HG02852 (cell line): ENCODE measurements around the gene DSCAML1.

Experiments used
- ATAC-seq: cut with Tn5 transposase; IDR thresholded peaks from one replicate; pipeline ENCODE4 v1.9.1; 2021; ENCODE audit warnings: mild to moderate bottlenecking, moderate library complexity; ENCODE audit not compliant: unreplicated experiment

DSCAML1 gene

DNA sequence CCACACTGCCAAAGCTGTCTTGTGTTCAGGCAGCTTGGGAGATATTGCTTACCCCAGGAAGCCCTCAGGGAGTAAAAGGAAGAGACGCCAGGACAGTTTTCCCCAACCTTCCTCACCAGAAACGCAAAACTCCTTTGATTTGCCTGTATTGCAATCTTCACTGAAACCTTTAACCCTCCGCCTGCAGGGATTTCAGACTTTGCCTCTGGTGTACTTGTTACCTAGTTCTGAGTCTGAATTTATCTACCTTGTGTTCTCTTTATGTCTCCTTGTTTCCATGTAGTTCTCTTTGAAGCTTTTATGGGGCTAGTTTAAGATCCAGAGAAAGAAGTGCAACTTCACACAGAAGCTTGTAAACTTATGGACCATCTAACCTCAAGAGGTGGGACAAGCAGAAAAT is 154.2 kb downstream of the DSCAML1 start:
- ATAC-seq: no peak

DNA sequence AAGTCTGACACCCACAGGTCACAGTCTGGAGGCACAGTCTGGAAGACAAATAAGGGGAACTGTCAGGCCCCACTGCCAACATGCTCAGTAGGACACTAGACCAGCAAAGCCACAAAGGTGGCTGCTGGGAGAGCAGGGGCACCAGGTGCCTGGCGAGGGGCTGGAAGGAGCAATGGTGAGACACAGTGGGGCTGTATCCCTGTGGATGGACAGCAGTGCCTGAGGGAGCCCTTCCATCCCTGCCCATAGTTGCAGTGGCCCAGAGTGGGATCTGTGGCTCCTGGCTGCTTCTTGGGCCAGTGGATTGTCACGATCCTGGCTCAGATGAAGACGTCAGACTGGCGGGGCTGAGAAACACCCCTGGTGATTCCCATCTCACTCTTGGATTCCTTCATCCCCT is 154.6 kb downstream of the DSCAML1 start:
- no peak for ATAC-seq

DNA sequence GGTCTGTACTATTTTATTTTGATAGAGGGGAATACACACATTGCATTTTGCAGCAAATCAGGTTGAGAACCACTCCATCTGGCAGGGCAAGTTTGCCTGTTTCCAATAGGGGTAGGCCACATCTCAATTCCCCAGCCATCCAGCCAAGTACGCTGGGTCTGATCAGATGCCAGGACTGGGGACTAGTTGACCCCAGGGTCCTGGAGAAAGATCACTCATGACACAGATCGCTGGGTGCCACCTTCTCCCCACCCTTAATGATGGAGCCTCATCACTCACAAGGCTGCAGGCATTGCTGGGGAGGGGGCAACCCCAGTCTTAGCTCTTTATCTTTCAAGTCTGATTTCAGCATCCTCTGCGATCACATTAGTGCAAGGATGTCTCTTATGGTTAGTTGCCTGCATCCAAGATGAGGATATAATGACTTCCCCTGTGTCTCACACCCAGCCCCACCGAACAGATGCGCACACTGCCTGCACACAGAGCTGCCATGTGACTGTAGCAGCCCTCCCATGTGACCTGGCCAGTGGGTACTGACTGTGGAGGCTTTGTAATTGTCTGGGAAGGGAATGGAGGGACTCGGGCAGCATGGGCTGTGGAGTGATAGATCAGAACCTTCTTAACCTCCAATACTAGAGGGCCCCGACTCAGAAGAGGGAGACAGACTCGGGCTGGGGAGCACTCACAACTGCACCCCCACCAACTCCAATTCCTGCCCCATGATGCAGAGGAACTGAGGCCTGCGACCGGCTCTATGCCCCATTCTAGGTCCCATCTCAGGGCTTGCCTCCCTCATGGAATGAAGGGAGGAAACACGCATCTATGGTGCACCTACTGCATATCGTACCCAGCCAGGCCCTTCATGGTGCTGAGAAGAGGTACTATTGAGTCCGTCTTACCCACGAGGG is 155.8 kb downstream of the DSCAML1 start:
- ATAC-seq: no peak

- ATAC-seq: no peak
These were observed 157.0 kb downstream of the DSCAML1 start for GRCh38 chr11:117640041-117640440.

GRCh38 chr11:117639601-117640000 is 157.4 kb downstream of the DSCAML1 start:
- no peak for ATAC-seq

DNA sequence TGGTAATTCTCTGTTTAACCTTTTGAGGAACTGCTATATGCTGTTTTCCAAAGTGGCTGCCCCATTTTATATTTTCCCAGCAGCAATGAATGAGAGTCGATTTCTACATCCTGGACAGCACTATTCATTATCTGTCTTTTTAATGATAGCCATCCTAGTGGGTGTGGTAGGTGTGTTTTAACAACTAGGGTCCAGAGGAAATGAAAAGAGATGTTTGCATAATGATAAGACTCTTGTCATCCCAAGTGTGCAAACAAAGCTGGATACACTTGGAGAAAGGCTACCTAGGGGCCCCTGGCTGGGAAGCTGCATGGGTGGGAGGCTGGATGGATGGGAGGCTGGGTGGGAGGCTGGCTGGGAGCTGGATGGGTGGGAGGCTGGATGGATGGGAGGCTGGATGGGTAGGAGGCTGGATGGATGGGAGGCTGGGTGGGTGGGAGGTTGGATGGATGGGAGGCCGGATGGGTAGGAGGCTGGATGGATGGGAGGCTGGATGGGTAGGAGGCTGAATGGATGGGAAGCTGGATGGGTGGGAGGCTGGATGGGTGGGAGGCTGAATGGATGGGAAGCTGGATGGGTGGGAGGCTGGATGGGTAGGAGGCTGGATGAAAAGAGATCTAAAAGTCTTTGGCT is 158.0 kb downstream of the DSCAML1 start:
- ATAC-seq: no peak

DNA sequence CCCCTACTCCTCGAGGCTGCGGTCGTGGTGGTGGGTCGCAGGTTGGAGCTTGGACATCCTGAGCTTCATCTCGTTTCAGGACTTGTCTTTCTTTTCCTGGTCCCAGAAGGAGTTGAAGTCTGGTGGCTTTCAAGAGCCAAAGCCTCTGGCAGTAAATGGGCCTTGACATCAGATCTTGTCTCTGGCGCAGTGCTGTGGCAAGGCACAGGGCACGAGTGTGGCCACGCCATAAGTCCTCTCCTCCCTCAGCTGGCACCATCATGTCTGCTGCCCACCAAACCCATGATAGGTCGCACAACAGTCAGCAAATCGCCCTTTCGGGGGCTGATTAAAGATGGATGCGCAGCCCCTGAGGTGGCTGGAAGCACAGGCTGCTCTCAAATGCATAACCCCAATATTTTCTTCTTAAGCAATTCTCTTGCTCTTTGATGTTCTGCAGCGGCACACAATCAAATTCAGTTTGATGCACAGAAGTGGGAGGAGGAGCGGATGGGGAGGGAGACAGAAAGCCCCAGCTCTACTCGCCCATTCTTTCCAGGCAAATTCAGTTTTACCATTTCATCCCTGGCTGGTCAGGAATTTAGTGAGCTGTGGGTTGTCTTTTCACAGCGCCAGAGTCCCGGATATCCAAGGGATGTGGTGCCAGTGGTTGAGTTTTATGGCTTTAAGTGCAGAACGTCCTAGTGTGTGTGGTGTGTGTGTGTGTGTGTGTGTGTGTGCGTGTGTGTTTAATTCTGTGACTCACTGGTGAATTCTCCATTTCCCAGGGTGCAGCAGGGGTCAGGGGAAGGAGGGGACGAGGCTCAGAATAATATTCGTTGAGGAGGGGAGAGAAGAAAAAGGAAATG is 162.0 kb downstream of the DSCAML1 start:
- ATAC-seq: no peak

DNA sequence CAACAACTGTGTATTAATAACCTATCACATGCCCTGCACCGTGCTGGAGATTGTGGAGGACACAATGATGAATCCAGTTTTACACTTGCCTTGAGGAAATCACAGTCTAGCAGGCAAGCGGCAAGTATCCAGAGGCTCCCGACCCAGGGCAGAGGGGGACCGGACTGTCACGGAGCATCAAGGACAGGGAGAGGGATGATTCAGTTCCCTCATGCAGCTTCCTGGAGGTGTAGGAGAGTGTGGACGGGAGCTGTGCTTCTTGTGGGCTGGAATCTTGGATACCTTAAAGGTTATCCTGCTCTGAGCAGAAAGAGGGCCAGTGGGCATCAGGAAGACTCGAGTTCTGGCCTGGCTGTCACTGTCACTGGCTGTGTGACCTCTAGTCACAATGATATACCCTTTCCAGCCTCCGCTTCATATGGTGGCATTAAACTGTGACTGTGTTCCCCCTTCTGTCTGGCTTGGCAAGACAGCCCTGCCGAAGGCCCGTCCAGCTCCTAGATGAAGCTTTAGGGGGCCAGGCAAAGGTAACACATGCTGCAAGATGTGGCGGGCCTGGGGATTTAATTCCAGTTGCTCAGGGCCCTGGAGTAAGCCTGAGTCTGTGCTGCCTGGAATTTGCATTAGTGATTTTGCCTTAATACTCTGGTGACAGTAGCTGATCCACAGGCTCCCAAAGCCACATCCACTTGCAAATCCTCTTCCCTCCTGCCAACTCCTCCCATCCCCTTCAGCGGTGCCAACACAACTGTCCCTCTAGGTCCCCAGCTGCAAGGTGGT is 162.8 kb downstream of the DSCAML1 start:
- ATAC-seq: no peak

DNA sequence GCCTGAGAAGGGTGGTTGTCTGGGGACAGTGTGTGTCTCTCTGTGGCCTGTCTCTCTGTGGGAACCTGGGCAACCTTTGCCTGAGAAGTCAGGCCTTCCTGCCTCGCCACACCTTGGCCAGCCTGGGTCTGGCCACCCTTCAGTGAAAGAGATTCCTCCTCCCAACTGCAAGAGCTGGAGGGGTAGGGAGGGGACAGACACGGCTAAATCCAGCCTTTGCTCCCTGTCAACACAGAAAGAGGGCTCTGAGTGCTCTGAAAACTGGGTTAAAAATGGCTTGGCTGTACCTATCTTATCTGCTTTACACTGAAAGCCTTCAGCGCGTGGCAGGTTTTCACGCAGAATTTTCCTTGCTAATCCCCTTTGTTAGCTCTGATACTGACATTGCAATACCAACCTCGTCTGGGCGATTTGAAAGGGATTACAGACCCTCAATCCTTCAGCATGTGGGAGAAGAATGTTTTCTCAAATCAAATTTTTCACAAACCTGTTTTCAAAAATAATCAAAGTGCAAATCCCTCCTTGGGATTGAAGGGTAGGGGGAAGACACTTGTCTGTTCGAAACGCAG is 163.7 kb downstream of the DSCAML1 start:
- no peak for ATAC-seq

DNA sequence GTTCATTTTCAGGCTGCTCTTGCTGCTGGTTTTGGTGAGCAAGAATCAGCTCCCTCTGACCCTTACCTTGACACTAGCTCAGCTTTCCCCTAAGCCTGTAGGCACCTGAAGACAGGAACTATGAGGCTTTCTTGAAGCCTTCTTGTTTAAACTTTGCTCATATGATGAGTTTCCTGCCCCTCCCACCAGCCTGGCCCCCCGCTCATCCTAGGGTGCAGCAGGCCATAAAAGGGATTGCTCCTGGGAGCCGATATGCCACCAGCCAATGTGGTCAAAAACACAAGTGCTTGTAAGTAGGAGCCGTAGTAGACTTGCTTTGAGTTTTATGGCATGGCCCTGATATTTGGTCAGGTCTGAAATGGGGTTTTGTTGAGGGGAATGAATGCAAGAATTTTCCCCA is 164.7 kb downstream of the DSCAML1 start:
- no peak for ATAC-seq

GRCh38 chr11:117631336-117632140 is 165.5 kb downstream of the DSCAML1 start:
- ATAC-seq: no peak

GRCh38 chr11:117629891-117630538 is 167.0 kb downstream of the DSCAML1 start:
- ATAC-seq: no peak

- ATAC-seq: no peak
These were observed 167.9 kb downstream of the DSCAML1 start for GRCh38 chr11:117629146-117629545.

- ATAC-seq: no peak
These were observed 169.8 kb downstream of the DSCAML1 start for GRCh38 chr11:117627259-117627658.

DNA sequence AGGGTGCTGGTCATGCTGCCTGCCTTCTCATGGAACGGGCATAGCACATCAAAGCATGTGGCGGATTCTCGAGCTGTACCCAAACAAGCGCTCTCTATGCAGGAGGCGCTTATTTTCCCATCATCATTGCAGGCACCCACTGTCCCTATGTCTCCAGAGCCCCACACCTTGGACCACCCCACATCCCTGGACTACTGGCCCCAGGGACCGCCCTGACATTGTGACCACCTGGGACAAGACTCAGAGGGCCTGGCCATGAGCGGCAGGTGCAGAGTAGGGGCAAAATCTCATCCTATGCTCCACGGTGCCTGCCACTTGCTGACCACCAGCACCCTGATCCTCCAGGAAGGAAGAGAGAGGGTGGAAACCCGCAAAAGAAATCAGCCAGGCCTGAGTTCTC is 170.4 kb downstream of the DSCAML1 start:
- ATAC-seq: no peak

DNA sequence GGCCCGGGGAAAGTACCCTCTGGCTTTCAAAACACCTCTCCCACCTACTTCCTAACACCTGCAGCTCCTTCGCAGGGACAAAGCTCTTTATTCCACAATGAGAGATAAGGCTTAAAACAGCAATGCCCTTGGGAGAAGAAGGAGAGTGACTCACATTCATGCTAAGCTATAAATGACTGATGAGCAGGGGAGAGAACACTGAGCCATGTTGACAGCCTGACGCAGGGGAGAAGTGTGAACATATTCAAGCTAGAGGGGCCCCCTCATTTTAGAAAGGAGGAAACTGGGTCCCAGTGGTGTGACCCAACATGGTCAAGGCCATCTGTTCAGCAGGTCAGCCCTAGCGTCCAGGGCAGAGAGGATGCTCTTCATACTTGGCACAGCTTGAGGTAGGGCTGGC is 171.8 kb downstream of the DSCAML1 start:
- no peak for ATAC-seq

GRCh38 chr11:117623831-117624271 is 173.2 kb downstream of the DSCAML1 start:
- no peak for ATAC-seq

- ATAC-seq: no peak
These were observed 175.8 kb downstream of the DSCAML1 start for GRCh38 chr11:117621226-117621625.

DNA sequence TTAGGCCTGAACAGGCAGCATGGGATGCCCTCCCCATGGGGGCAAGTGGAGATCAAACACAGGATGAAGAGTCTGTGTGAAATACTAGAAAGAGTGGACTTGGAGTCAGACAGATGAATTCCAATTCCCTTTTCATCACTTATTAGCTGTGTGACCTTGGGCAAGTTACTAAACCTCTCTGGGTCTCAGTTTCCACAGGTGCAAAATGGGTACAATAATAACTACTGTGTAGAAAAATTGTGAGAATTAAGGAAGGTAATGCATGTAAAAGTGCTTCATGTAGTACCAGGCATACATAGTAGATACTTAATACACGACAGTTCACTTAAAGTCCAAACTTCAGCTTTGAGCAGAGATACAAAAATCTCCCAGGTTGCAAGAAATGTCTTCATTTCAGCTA is 176.4 kb downstream of the DSCAML1 start:
- ATAC-seq: no peak
